ENCODE results near the gene ATOX1.

The ATOX1 gene

DNA sequence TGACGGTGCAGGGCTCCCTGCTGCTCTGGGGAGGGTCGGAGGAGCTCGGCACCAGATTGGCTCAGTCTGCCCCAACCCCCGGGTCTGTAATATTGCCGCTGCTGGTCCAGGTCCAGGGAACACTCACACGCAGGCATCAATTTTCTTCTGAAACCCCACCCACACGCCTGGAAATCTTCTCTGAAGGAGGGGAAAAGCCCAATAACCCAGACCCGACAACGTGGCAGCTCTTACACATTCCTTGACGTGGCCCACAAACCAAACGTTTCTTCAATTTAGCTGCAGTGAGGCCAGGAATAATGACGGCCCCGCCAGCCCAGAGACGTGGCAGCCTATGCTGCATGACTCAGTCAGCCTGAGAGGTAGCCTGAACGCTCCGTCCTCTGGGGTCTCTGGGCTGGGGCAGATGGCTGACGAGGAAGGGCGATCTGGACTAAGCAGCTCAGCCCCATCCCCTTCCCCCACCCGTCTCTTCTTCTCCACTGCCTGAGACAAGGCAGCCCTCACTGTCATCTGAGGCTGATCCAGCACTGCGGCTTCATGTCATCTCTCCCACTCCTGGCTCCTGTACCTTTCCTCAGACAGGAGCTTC lies 61.9 kb downstream of the ATOX1 start:
- no peaks in the 10 kb centered on the region for H3K4me1 ChIP-seq (ENCODE audit: low read depth, poor library complexity, severe bottlenecking)
- H3K4me3 ChIP-seq (IDR thresholded peaks at IDR 0.05; ENCODE audit: insufficient read depth, low read depth, low read length) = no peak overlapping the region

DNA sequence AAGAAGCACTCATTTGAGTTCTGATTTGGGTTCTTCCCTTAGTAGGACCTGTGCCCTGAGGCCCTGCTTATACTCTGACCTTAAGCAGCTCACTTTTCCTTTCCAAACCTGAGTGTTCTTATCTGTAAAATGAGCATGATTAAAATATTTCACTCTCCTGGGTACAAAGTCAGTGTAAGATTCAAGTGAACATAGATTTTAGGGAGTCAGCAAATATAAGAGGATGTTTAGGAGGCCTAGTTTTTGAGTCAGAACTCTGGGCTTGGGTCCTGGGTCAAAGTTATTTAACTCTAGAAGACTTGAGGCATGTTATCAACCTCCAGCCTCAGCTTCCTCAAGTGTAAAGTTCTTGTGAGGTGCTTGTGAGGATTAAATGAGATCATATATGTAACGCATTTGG lies 63.0 kb downstream of the ATOX1 start:
- Histone ChIP-seq H3K27ac (no peak overlapping the region), H3K27me3 (ENCODE audit: insufficient read depth, low read depth) (no peaks in the 10 kb centered on the region), H3K4me3 (IDR thresholded peaks at IDR 0.05; ENCODE audit: insufficient read depth, low read depth, low read length) (no peak overlapping the region), H3K4me2 (no peak overlapping the region), H2AFZ (ENCODE audit: low read depth) (no peak overlapping the region), H3K36me3 (ENCODE audit: insufficient read depth) (no peaks in the 10 kb centered on the region), H3K79me2 (ENCODE audit: insufficient read depth, low read depth) (no peaks in the 10 kb centered on the region), H3K9ac (no peak overlapping the region), H4K20me1 (ENCODE audit: insufficient read depth) (no peaks in the 10 kb centered on the region), H3K4me1 (ENCODE audit: low read depth, poor library complexity, severe bottlenecking) (no peaks in the 10 kb centered on the region)
- TF ChIP-seq, protein P1, sequence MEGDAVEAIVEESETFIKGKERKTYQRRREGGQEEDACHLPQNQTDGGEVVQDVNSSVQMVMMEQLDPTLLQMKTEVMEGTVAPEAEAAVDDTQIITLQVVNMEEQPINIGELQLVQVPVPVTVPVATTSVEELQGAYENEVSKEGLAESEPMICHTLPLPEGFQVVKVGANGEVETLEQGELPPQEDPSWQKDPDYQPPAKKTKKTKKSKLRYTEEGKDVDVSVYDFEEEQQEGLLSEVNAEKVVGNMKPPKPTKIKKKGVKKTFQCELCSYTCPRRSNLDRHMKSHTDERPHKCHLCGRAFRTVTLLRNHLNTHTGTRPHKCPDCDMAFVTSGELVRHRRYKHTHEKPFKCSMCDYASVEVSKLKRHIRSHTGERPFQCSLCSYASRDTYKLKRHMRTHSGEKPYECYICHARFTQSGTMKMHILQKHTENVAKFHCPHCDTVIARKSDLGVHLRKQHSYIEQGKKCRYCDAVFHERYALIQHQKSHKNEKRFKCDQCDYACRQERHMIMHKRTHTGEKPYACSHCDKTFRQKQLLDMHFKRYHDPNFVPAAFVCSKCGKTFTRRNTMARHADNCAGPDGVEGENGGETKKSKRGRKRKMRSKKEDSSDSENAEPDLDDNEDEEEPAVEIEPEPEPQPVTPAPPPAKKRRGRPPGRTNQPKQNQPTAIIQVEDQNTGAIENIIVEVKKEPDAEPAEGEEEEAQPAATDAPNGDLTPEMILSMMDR (conservative IDR thresholded peaks at IDR 0.05; ENCODE audit: low read depth, low read length) = no peak

More for the DNA sequence above, 61.9 kb downstream of the ATOX1 start:
- Histone ChIP-seq H3K36me3 (ENCODE audit: insufficient read depth) (no peaks in the 10 kb centered on the region), H3K79me2 (ENCODE audit: insufficient read depth, low read depth) (no peaks in the 10 kb centered on the region), H3K4me2 (no peak overlapping the region), H3K27me3 (ENCODE audit: insufficient read depth, low read depth) (no peaks in the 10 kb centered on the region), H3K9ac (no peak overlapping the region), H3K27ac (no peak overlapping the region), H4K20me1 (ENCODE audit: insufficient read depth) (no peaks in the 10 kb centered on the region), H2AFZ (ENCODE audit: low read depth) (no peak overlapping the region)
- TF ChIP-seq, protein P1 (conservative IDR thresholded peaks at IDR 0.05; ENCODE audit: low read depth, low read length) = no peak

DNA sequence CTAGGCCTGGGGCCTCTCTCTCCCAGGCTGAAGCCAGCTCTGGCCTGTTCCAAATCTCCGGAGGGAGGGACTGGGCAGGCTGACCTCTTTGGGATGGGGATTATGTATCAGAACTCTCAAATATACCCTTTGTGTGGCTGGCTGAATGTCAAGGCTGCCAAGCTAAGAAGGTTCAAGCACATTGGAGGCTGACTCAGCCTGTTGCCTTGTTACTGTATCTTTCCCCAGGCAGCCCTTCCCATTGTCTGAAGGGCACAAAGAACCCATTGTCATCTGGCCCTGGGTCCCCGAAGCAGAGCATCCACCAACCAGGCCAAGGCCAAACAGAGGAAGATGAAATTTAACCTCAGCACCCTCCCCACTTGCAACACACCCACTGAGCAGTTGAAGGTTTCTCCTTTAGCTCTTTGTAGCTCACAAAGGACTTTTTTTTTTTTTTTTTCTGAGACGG lies 64.4 kb downstream of the ATOX1 start:
- H3K4me1 ChIP-seq (ENCODE audit: low read depth, poor library complexity, severe bottlenecking) = no peaks in the 10 kb centered on the region
- H4K20me1 ChIP-seq (ENCODE audit: insufficient read depth) = no peaks in the 10 kb centered on the region
- no peak overlapping the region for H3K4me3 ChIP-seq (IDR thresholded peaks at IDR 0.05; ENCODE audit: insufficient read depth, low read depth, low read length)
- TF ChIP-seq, protein P1 (conservative IDR thresholded peaks at IDR 0.05; ENCODE audit: low read depth, low read length) = no peak
- no peak overlapping the region for H3K9ac ChIP-seq
- H3K79me2 ChIP-seq (ENCODE audit: insufficient read depth, low read depth) = no peaks in the 10 kb centered on the region
- H3K4me2 ChIP-seq = no peak overlapping the region
- no peaks in the 10 kb centered on the region for H3K27me3 ChIP-seq (ENCODE audit: insufficient read depth, low read depth)
- H3K36me3 ChIP-seq (ENCODE audit: insufficient read depth) = no peaks in the 10 kb centered on the region
- H2AFZ ChIP-seq (ENCODE audit: low read depth) = no peak overlapping the region
- no peak overlapping the region for H3K27ac ChIP-seq
